Trophoblast cell (in vitro differentiated cells and primary cell): ENCODE data around the gene LRRC3.

ENCODE experiments used
- DNase-seq, 2 donors: peaks; one replicate each; pipeline ENCODE4 v3.0.0-alpha.2; 2016
- H2AFZ ChIP-seq: 2 replicates; pipeline ENCODE4 v1.6.1; 2013; ENCODE audit warnings: low read length, moderate library complexity, mild to moderate bottlenecking; ENCODE audit not compliant: insufficient read depth, poor library complexity
- H2AK5ac ChIP-seq: 2 replicates; pipeline ENCODE4 v1.6.1; 2013; ENCODE audit warnings: mild to moderate bottlenecking, low read length
- H2BK120ac ChIP-seq: 2 replicates; pipeline ENCODE4 v1.6.1; 2013; ENCODE audit warnings: low read length, mild to moderate bottlenecking, moderate library complexity; ENCODE audit not compliant: insufficient read depth, poor library complexity
- H2BK12ac ChIP-seq: 2 replicates; pipeline ENCODE4 v1.6.1; 2013; ENCODE audit warnings: mild to moderate bottlenecking, low read length, moderate library complexity
- H2BK5ac ChIP-seq: 2 replicates; pipeline ENCODE4 v1.6.1; 2013; ENCODE audit warnings: low read length, low read depth, moderate library complexity, mild to moderate bottlenecking; ENCODE audit not compliant: poor library complexity
- H3K14ac ChIP-seq: 2 replicates; pipeline ENCODE4 v1.6.1; 2013; ENCODE audit warnings: mild to moderate bottlenecking, low read length
- H3K18ac ChIP-seq: 2 replicates; pipeline ENCODE4 v1.6.1; 2013; ENCODE audit warnings: mild to moderate bottlenecking, low read length
- H3K23ac ChIP-seq: 2 replicates; pipeline ENCODE4 v1.6.1; 2013; ENCODE audit warnings: low read length
- H3K27ac ChIP-seq: 2 replicates; pipeline ENCODE4 v1.5.1; 2013; ENCODE audit warnings: low read depth, mild to moderate bottlenecking, inconsistent platforms, low read length, moderate library complexity
- H3K27me3 ChIP-seq: 2 replicates; pipeline ENCODE4 v1.6.1; 2013; ENCODE audit warnings: inconsistent platforms, mild to moderate bottlenecking, low read length, moderate library complexity; ENCODE audit not compliant: insufficient read depth
- H3K36me3 ChIP-seq, 2 experiments: 1 replicate in 1 of 2; 2 replicates in 1 of 2; pipeline ENCODE4 v1.6.1; 2013; ENCODE audit warnings: low read length in 2 of 2, mild to moderate bottlenecking in 2 of 2, moderate library complexity in 1 of 2; ENCODE audit not compliant: insufficient read depth in 2 of 2, control insufficient read depth in 1 of 2
- H3K4ac ChIP-seq: 2 replicates; pipeline ENCODE4 v1.6.1; 2013; ENCODE audit warnings: low read depth, mild to moderate bottlenecking, low read length, moderate library complexity
- H3K4me1 ChIP-seq, 2 experiments: 1 replicate in 1 of 2; 2 replicates in 1 of 2; pipeline ENCODE4 v1.6.1; 2013; ENCODE audit warnings: low read length in 2 of 2, mild to moderate bottlenecking in 2 of 2, moderate library complexity in 1 of 2; ENCODE audit not compliant: insufficient read depth in 2 of 2, control insufficient read depth in 1 of 2
- H3K4me2 ChIP-seq: 2 replicates; pipeline ENCODE4 v1.6.1; 2013; ENCODE audit warnings: inconsistent platforms, mild to moderate bottlenecking, low read length, moderate library complexity
- H3K4me3 ChIP-seq: 2 replicates; pipeline ENCODE4 v1.5.1; 2013; ENCODE audit warnings: mild to moderate bottlenecking, low read depth, low read length, inconsistent platforms
- H3K79me1 ChIP-seq: one replicate; pipeline ENCODE4 v1.6.1; 2013; ENCODE audit warnings: low read length
- H3K79me2 ChIP-seq: 2 replicates; pipeline ENCODE4 v1.6.1; 2013; ENCODE audit warnings: low read length, mild to moderate bottlenecking; ENCODE audit not compliant: control insufficient read depth, insufficient read depth, poor library complexity
- H3K9ac ChIP-seq: 2 replicates; pipeline ENCODE4 v1.6.1; 2013; ENCODE audit warnings: mild to moderate bottlenecking, low read length
- H3K9me3 ChIP-seq: 2 replicates; pipeline ENCODE4 v1.6.1; 2013; ENCODE audit warnings: low read depth, mild to moderate bottlenecking, control low read depth, inconsistent platforms, low read length; ENCODE audit not compliant: insufficient read depth
- H4K12ac ChIP-seq: 2 replicates; pipeline ENCODE4 v1.6.1; 2013; ENCODE audit warnings: low read depth, mild to moderate bottlenecking, low read length, moderate library complexity
- H4K8ac ChIP-seq: 2 replicates; pipeline ENCODE4 v1.6.1; 2013; ENCODE audit warnings: low read depth, mild to moderate bottlenecking, low read length, moderate library complexity
- H4K91ac ChIP-seq: one replicate; pipeline ENCODE4 v1.6.1; 2013; ENCODE audit warnings: low read depth, mild to moderate bottlenecking, low read length, moderate library complexity
- WGBS: extraction: QIAGEN DNeasy Blood & Tissue Kit; methylation state at CpG from one replicate; pipeline ENCODE4 v1.1.7; 2013; ENCODE audit warnings: missing lambda C conversion rate; ENCODE audit not compliant: insufficient read length, insufficient coverage; ENCODE audit errors: extremely low coverage; 5-methylcytosine and 5-hydroxymethylcytosine counted together

LRRC3 gene

DNA sequence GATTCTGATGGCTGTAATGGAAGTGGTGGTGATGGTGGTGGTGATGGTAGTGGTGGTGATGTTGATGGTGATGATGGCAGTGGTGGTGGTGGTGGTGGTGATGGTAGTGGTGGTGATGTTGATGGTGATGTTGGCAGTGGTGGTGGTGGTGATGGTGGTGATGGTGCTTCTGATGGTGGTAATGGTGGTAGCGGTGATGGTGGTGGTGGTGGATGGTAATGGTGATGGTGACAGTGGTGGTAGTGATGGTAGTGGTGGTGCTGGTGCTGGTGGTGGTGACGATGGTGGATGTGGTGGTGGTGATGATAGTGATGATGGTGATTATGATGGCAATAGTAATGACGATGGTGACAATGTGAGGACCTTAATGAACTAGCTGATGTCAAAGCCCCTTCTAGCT lies 35.6 kb upstream of the LRRC3 start:
- Histone ChIP-seq H3K79me2 (no peaks in the 10 kb centered on the region), H3K4me3 (peak overlapping the region; percentile 42), H3K27me3 (no peaks in the 10 kb centered on the region), H2BK120ac (no peak overlapping the region), H3K4me1 (no peaks in the 10 kb centered on the region), H4K8ac (no peak overlapping the region), H4K91ac (no peak overlapping the region), H2BK12ac (no peak overlapping the region), H3K14ac (no peak overlapping the region), H2BK5ac (no peak overlapping the region), H3K79me1 (no peaks in the 10 kb centered on the region), H3K36me3 (no peaks in the 10 kb centered on the region), H3K27ac (no peak overlapping the region), H3K9ac (no peak overlapping the region), H3K9me3 (peaks cover 36% of the 10 kb centered on the region), H3K23ac (no peak overlapping the region), H4K12ac (no peak overlapping the region), H3K4me2 (no peak overlapping the region), H2AFZ (no peak overlapping the region), H3K18ac (no peak overlapping the region), H2AK5ac (no peak overlapping the region), H3K4ac (no peak overlapping the region)
- no peak for DNase-seq
- no CpG with 5 or more reads among the region's 3 CpGs for WGBS

DNA sequence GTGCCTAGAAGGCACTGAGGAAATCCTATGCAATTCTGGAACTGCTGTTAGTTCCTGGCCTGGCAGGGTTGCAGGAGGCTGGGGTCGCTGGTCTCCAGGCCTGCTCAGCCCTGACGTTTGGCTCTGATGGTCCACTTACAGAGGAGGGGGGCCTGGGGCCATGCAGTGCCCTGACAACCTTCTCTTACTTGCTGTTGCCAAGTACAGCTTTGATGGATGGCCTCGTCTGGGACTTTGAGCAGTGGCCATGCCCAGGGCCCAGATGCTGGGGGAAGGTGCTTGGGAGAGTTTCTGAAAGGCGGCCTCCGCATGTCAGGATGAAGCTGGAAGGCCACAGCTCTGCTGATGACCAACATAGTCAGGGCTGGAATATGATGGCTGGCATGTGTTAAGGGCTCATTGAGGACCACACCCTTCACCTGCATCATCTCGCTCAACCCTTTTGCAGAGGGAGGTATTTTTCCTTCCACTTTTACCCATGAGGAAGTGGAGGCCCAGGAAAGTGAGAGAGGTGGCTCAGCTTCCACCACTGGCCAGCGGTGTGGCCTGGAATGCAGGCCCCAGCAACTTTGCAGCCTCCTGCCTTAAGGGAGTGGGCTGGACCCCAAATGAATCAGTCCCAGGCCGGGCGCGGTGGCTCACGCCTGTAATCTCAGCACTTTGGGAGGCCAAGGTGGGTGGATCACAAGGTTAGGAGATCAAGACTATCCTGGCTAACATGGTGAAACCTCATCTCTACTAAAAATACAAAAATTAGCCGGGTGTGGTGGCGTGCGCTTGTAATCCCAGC lies 34.7 kb upstream of the LRRC3 start:
- Histone ChIP-seq H3K9ac (no peak overlapping the region), H2BK120ac (no peak overlapping the region), H2AK5ac (no peak overlapping the region), H2BK12ac (no peak overlapping the region), H3K79me1 (no peaks in the 10 kb centered on the region), H4K12ac (no peak overlapping the region), H4K91ac (no peak overlapping the region), H3K4me3 (no peak overlapping the region), H2BK5ac (no peak overlapping the region), H3K36me3 (no peaks in the 10 kb centered on the region), H3K4ac (no peak overlapping the region), H3K79me2 (no peaks in the 10 kb centered on the region), H3K4me1 (no peaks in the 10 kb centered on the region), H3K4me2 (no peak overlapping the region), H3K14ac (no peak overlapping the region), H3K9me3 (peaks cover 36% of the 10 kb centered on the region), H4K8ac (no peak overlapping the region), H3K18ac (no peak overlapping the region), H3K27ac (no peak overlapping the region), H3K27me3 (no peaks in the 10 kb centered on the region), H2AFZ (no peak overlapping the region), H3K23ac (no peak overlapping the region)
- no peak for DNase-seq
- WGBS: no CpG with 5 or more reads among the region's 14 CpGs

DNA sequence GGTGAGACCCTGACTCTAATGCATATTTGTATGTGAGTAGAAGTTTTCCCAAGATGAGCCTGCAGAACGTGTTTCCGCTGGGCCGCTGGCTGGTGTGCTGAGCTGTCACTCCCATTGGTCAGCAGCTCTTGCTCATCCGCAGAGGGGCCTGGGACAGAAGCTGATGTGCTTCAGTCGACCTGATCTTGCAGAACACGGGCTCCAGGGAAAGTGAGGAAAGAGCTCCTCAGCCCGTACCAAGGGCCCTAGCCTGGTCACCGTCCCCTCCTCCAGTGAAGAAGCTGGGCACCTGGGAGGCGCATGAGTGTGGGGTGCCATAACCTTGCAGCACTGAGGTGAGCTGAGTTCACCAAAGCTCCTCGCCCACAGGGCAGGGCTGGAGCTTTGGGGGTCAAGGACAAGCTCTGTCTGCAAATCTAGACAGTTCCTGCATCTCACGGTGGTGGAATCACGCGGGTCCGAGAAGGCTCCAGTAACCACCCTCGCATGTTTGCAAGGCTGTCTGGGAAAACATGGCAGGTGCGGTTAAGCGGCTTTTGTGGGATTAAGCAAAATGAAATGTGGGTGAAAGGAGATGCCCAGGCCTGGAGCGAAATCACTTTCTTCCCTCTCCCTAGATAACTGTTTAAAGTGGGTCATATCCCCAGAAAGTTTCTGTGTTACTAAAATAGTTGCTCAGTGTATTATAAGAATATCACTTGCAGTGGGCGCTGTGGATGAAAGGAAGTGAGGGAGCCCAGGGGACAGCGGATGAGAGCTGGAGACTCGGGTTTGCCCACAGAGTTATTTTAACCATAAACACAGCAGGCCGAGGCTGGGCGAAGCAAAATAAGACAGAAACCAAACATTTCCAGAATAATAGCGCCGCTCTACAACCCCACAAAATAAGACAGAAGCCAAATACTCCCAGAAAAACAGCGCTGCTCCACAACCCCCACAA lies 33.1 kb upstream of the LRRC3 start:
- H3K4me3 ChIP-seq: no peak overlapping the region
- H2BK5ac ChIP-seq: no peak overlapping the region
- no peak overlapping the region for H3K9ac ChIP-seq
- H2AFZ ChIP-seq: no peak overlapping the region
- H3K79me1 ChIP-seq: no peaks in the 10 kb centered on the region
- H3K36me3 ChIP-seq: no peaks in the 10 kb centered on the region
- H2BK12ac ChIP-seq: no peak overlapping the region
- H4K12ac ChIP-seq: no peak overlapping the region
- no peak overlapping the region for H2AK5ac ChIP-seq
- WGBS: no CpG with 5 or more reads among the region's 26 CpGs
- H3K4ac ChIP-seq: no peak overlapping the region
- no peak overlapping the region for H3K4me2 ChIP-seq
- no peak overlapping the region for H3K18ac ChIP-seq
- no peak overlapping the region for H3K23ac ChIP-seq
- no peak overlapping the region for H3K14ac ChIP-seq
- no peak overlapping the region for H2BK120ac ChIP-seq
- H3K9me3 ChIP-seq: peaks cover 33% of the 10 kb centered on the region
- H3K4me1 ChIP-seq: no peaks in the 10 kb centered on the region
- H3K27ac ChIP-seq: no peak overlapping the region
- no peaks in the 10 kb centered on the region for H3K79me2 ChIP-seq
- no peaks in the 10 kb centered on the region for H3K27me3 ChIP-seq
- no peak for DNase-seq
- no peak overlapping the region for H4K8ac ChIP-seq
- H4K91ac ChIP-seq: no peak overlapping the region

DNA sequence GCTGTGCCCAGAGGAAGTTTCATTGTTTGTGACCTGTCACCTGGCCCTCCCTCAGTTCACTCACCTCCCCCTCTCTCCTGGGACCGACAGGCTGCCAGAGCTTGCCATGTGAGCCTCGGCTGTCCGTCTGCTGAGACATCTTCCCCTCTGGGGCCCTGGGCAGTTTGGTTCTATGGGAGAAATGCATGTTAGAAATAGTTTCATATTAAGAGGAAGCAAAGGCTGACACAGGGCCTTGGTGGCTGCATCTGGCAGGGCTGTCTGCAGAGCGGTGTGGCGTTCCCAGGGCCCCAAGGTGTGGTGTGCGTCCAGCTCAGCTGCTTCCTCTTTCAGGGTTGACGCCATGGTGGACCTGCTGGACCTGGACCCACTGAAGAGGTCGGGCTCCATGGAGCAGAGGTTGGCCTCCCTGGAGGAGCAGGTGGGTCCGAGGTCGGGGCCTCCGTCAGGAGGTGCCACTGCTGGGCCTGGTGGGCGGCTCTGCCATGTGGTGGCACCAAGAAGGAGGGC lies 31.9 kb upstream of the LRRC3 start:
- no peak overlapping the region for H3K9ac ChIP-seq
- H3K14ac ChIP-seq: no peak overlapping the region
- no peak overlapping the region for H4K8ac ChIP-seq
- H3K4me1 ChIP-seq: no peaks in the 10 kb centered on the region
- no peak for DNase-seq
- H3K23ac ChIP-seq: no peak overlapping the region
- H3K36me3 ChIP-seq: no peaks in the 10 kb centered on the region
- no peak overlapping the region for H3K4ac ChIP-seq
- no peak overlapping the region for H3K4me2 ChIP-seq
- no peaks in the 10 kb centered on the region for H3K79me2 ChIP-seq
- H3K27ac ChIP-seq: no peak overlapping the region
- H3K79me1 ChIP-seq: no peaks in the 10 kb centered on the region
- H3K4me3 ChIP-seq: no peak overlapping the region
- no peak overlapping the region for H4K91ac ChIP-seq
- no peak overlapping the region for H2AK5ac ChIP-seq
- H2BK5ac ChIP-seq: no peak overlapping the region
- no peak overlapping the region for H2BK120ac ChIP-seq
- H3K18ac ChIP-seq: no peak overlapping the region
- peaks cover 33% of the 10 kb centered on the region for H3K9me3 ChIP-seq
- H2AFZ ChIP-seq: no peak overlapping the region
- no CpG with 5 or more reads among the region's 12 CpGs for WGBS
- H3K27me3 ChIP-seq: no peaks in the 10 kb centered on the region
- no peak overlapping the region for H2BK12ac ChIP-seq
- H4K12ac ChIP-seq: no peak overlapping the region
